Epithelial cell of esophagus (primary cell): ENCODE results near the gene SPAG4.

ENCODE experiments used
- DNase-seq: peaks from one replicate; pipeline ENCODE4 v3.0.0; 2010; ENCODE audit warnings: low read depth
- H3K4me3 ChIP-seq: 2 replicates; pipeline ENCODE4 v1.5.1; 2011; ENCODE audit warnings: mild to moderate bottlenecking, low read length, control low read depth
- CTCF ChIP-seq: IDR thresholded peaks from 2 replicates; pipeline ENCODE4 v1.5.1; 2011; ENCODE audit warnings: low read depth, mild to moderate bottlenecking, low read length, control low read depth, inconsistent platforms; ENCODE audit not compliant: insufficient read depth; ENCODE audit errors: missing control alignments

Gene SPAG4

DNA sequence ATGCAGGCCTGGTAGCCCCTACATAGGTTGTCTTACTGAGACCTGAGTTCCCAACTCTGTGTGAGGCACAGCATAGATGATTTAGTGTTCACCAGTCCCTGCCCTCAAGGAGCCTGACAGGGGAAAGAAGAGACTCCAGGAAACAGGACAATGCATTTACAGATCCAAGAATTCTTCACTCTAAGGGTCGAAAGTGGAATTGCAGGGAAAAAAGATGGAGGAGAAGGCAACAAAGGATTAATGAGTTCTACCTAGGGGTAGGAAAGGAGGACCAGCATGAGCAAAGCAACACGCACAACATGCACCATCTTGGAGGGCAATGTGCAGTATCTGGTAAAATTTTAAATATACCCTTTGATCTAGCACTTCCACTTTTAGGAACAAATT is 5.9 kb downstream of the SPAG4 start:
- no peak overlapping the region for H3K4me3 ChIP-seq
- no peak for TF ChIP-seq CTCF
- DNase-seq: no peak

DNA sequence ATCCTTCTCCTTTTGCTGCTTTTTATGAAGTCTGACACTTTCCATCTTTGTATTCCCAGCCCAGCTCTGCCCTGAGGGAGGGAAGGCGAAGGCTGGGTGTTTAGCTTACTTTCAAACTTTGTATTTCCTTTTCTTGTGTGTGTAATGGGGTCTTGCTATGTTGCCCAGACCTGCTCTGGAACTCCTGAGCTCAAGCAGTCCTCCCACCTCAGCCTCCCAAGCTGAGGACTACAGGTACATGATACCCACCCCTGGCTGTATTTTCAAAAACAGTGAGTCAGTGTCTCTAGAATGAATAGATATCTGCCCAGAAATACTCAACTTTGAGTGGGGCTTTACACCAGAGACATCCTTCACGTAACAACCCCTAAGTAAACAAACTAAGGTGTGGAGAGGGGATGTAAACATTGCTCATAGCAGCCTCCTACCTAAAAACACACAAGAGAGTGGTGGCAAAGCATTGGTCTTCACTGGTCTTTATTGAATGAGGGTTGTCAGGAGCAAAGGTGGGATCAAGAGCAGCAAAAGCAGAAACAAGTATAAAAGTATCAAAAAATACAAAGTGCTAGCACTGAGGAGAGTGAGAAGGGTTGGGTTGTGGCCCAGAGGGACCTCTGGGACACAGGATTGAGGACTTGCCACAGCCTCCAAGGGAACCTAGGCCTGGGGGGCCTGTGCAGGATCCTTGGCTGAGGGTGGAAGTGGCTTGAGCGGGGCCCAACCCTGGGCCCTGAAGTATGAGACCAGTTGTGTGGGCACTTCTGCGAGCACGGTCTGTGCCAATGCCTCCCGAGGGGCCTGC is 10.2 kb downstream of the SPAG4 start:
- no peak overlapping the region for H3K4me3 ChIP-seq
- no peak for TF ChIP-seq CTCF
- DNase-seq: no peak

DNA sequence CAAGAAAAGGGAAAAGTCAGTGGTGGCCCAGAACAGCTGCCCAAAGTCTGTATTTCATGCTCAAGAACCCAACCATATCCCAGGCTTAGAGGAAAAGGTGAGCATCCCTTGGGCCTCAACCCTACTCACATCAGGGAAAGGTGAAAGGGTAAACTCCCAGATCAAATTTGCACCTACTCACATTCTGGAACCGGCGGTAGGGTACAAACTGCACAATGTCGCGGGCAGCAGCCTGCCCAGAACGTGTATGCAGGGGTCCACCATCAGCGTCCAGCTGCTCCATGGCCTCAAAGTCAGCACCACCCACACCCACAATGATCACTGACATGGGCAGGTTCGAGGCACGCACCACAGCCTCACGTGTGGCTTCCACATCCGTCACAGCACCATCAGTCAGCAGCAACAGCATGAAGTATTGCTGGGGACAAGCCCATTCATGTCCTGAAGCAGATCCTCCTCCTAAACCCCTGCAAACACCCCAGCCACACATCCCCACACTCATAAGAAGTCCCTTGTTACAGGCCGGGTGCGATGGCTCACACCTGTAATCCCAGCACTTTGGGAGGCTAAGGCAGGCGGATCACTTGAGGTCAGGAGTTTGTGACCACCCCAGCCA is 10.9 kb downstream of the SPAG4 start:
- no peak for TF ChIP-seq CTCF
- H3K4me3 ChIP-seq: no peak overlapping the region
- DNase-seq: peak; percentile 76

GRCh38 chr20:35627121-35627520 is 11.5 kb downstream of the SPAG4 start:
- DNase-seq: no peak
- H3K4me3 ChIP-seq: no peak overlapping the region
- TF ChIP-seq CTCF: no peak

GRCh38 chr20:35629427-35630145 is 14.0 kb downstream of the SPAG4 start:
- TF ChIP-seq CTCF: no peak
- no peak overlapping the region for H3K4me3 ChIP-seq

DNA sequence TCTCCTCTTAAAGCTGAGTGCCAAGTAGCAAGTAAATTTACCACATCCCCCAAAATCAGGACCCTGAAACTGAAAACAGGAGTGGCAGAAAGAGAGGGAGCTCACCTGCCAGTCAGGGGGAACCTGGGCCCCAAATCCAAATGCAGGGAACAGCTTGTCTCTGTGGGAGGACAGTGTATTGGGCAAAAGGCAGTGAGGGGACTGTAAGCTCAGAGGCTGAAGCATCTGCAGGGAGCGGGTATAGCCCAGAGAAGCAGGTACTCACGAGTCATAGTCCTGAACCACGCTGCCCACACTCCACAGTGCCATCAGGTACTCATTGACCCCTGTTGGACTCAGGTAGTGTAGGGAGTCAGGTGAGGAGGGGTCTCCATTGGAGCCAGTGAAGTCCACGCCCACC is 15.0 kb downstream of the SPAG4 start:
- DNase-seq: no peak
- TF ChIP-seq CTCF: no peak
- no peak overlapping the region for H3K4me3 ChIP-seq

More at GRCh38 chr20:35629427-35630145, 14.0 kb downstream of the SPAG4 start:
- DNase-seq: no peak
